ENCODE results near the gene LITAFD.
A peak's percentile ranks its signal among the peaks of the same experiment; 100 is the strongest.

LITAFD gene

GRCh38 chr16:8885674-8886592 is 3.8 kb downstream of the LITAFD start:
- H3K14ac ChIP-seq (ENCODE audit: low read length): peak overlapping the region; percentile 2
- H3K4me1 ChIP-seq (ENCODE audit: control insufficient read depth in 2 of 2, insufficient read depth in 1 of 2, low read depth in 1 of 2, low read length in 2 of 2): peaks cover 3 to 15% of the 10 kb centered on the region in 2 donors
- H2AFZ ChIP-seq (ENCODE audit: low read length): no peak overlapping the region
- peak overlapping the region; percentile 52 for H3K18ac ChIP-seq (ENCODE audit: low read length)
- H3K4me3 ChIP-seq (ENCODE audit: low read length in 2 of 2): no peak overlapping the region
- no peak overlapping the region for H4K91ac ChIP-seq (ENCODE audit: low read depth, low read length, poor library complexity)
- peaks cover 16 to 38% of the 10 kb centered on the region in 2 donors for H3K36me3 ChIP-seq (replicated peaks in 1 of 2; ENCODE audit: control insufficient read depth in 2 of 2, insufficient read depth in 2 of 2, low read length in 2 of 2)
- no peak overlapping the region for H4K8ac ChIP-seq (ENCODE audit: low read depth, low read length)
- peak overlapping the region; percentile 81 for H2AK5ac ChIP-seq (ENCODE audit: low read depth, low read length)
- WGBS, 2 donors (ENCODE audit: extremely low coverage in 2 of 2, insufficient read length in 2 of 2, insufficient replicate concordance in 1 of 2): no CpG with 5 or more reads among the region's 20 CpGs
- peak overlapping the region; percentile 24 for H3K4me2 ChIP-seq (ENCODE audit: insufficient read depth, low read length, poor library complexity, severe bottlenecking)
- peak overlapping the region; percentile 75 for H2BK5ac ChIP-seq (ENCODE audit: low read length)
- H3K4ac ChIP-seq (ENCODE audit: low read length): no peak overlapping the region
- H2BK120ac ChIP-seq (ENCODE audit: low read depth, low read length): no peak overlapping the region
- H2BK12ac ChIP-seq (ENCODE audit: low read length): no peak overlapping the region
- H2BK15ac ChIP-seq (ENCODE audit: low read length): peak overlapping the region; percentile 58
- H3K27ac ChIP-seq (replicated peaks; ENCODE audit: low read length): peak overlapping the region; percentile 7
- peak overlapping the region; percentile 94 for H3K23ac ChIP-seq (ENCODE audit: low read depth, low read length, poor library complexity)
- peaks cover 1% of the 10 kb centered on the region for H3K79me1 ChIP-seq (ENCODE audit: low read depth, low read length)
- peak overlapping the region; percentile 81 for H3K9ac ChIP-seq (ENCODE audit: low read depth, low read length, poor library complexity)
- H3K27me3 ChIP-seq (ENCODE audit: control insufficient read depth in 3 of 3, insufficient read depth in 3 of 3, low read depth in 1 of 3, low read length in 3 of 3): no peaks in the 10 kb centered on the region
- no peak for DNase-seq (ENCODE audit: low spot score)
- peaks cover 0 to 4% of the 10 kb centered on the region in 2 donors for H3K9me3 ChIP-seq (replicated peaks in 1 of 2; ENCODE audit: control insufficient read depth in 2 of 2, insufficient read depth in 1 of 2, low read depth in 1 of 2, low read length in 2 of 2)

- peak overlapping the region; percentile 11 for H2BK5ac ChIP-seq (ENCODE audit: low read length)
- peak overlapping the region; percentile 65 for H4K8ac ChIP-seq (ENCODE audit: low read depth, low read length)
- peaks cover 24 to 47% of the 10 kb centered on the region in 2 donors for H3K36me3 ChIP-seq (replicated peaks in 1 of 2; ENCODE audit: control insufficient read depth in 2 of 2, insufficient read depth in 2 of 2, low read length in 2 of 2)
- H3K4me1 ChIP-seq (ENCODE audit: control insufficient read depth in 2 of 2, insufficient read depth in 1 of 2, low read depth in 1 of 2, low read length in 2 of 2): peaks cover 3 to 17% of the 10 kb centered on the region in 2 donors
- no peak overlapping the region for H2AK5ac ChIP-seq (ENCODE audit: low read depth, low read length)
- no peak overlapping the region for H3K9ac ChIP-seq (ENCODE audit: low read depth, low read length, poor library complexity)
- peak overlapping the region; percentile 76 for H3K14ac ChIP-seq (ENCODE audit: low read length)
- H3K18ac ChIP-seq (ENCODE audit: low read length): peak overlapping the region; percentile 41
- no peak overlapping the region for H3K4ac ChIP-seq (ENCODE audit: low read length)
- H3K9me3 ChIP-seq (replicated peaks in 1 of 2; ENCODE audit: control insufficient read depth in 2 of 2, insufficient read depth in 1 of 2, low read depth in 1 of 2, low read length in 2 of 2): peaks cover 0 to 4% of the 10 kb centered on the region in 2 donors
- no peak overlapping the region for H2AFZ ChIP-seq (ENCODE audit: low read length)
- no peak overlapping the region for H4K91ac ChIP-seq (ENCODE audit: low read depth, low read length, poor library complexity)
- H3K4me2 ChIP-seq (ENCODE audit: insufficient read depth, low read length, poor library complexity, severe bottlenecking): no peak overlapping the region
- no CpG with 5 or more reads among the region's 19 CpGs for WGBS, 2 donors (ENCODE audit: extremely low coverage in 2 of 2, insufficient read length in 2 of 2, insufficient replicate concordance in 1 of 2)
- H2BK120ac ChIP-seq (ENCODE audit: low read depth, low read length): no peak overlapping the region
- H3K27me3 ChIP-seq (ENCODE audit: control insufficient read depth in 3 of 3, insufficient read depth in 3 of 3, low read depth in 1 of 3, low read length in 3 of 3): no peaks in the 10 kb centered on the region
- H2BK15ac ChIP-seq (ENCODE audit: low read length): no peak overlapping the region
- H2BK12ac ChIP-seq (ENCODE audit: low read length): no peak overlapping the region
- H3K4me3 ChIP-seq (ENCODE audit: low read length in 2 of 2): peak overlapping the region in 1 of 2 donors; percentile 7
- peak overlapping the region; percentile 60 for H3K23ac ChIP-seq (ENCODE audit: low read depth, low read length, poor library complexity)
- H3K79me1 ChIP-seq (ENCODE audit: low read depth, low read length): peaks cover 1% of the 10 kb centered on the region
- no peak for DNase-seq (ENCODE audit: low spot score)
- H3K27ac ChIP-seq (replicated peaks; ENCODE audit: low read length): no peak overlapping the region
Measured at GRCh38 chr16:8886593-8887430, 4.7 kb downstream of the LITAFD start.

- no peak overlapping the region for H2BK12ac ChIP-seq (ENCODE audit: low read length)
- no peak overlapping the region for H2AFZ ChIP-seq (ENCODE audit: low read length)
- peak overlapping the region in 1 of 2 donors; percentile 7 for H3K4me3 ChIP-seq (ENCODE audit: low read length in 2 of 2)
- peaks cover 26 to 53% of the 10 kb centered on the region in 2 donors for H3K36me3 ChIP-seq (replicated peaks in 1 of 2; ENCODE audit: control insufficient read depth in 2 of 2, insufficient read depth in 2 of 2, low read length in 2 of 2)
- H3K23ac ChIP-seq (ENCODE audit: low read depth, low read length, poor library complexity): peak overlapping the region; percentile 60
- no peak overlapping the region for H3K4ac ChIP-seq (ENCODE audit: low read length)
- H2BK15ac ChIP-seq (ENCODE audit: low read length): no peak overlapping the region
- no peak overlapping the region for H4K91ac ChIP-seq (ENCODE audit: low read depth, low read length, poor library complexity)
- H3K4me1 ChIP-seq (ENCODE audit: control insufficient read depth in 2 of 2, insufficient read depth in 1 of 2, low read depth in 1 of 2, low read length in 2 of 2): peaks cover 5 to 21% of the 10 kb centered on the region in 2 donors
- no peak for DNase-seq (ENCODE audit: low spot score)
- peak overlapping the region; percentile 11 for H2BK5ac ChIP-seq (ENCODE audit: low read length)
- H3K79me1 ChIP-seq (ENCODE audit: low read depth, low read length): peaks cover 1% of the 10 kb centered on the region
- H3K9me3 ChIP-seq (replicated peaks in 1 of 2; ENCODE audit: control insufficient read depth in 2 of 2, insufficient read depth in 1 of 2, low read depth in 1 of 2, low read length in 2 of 2): peaks cover 0 to 4% of the 10 kb centered on the region in 2 donors
- H3K18ac ChIP-seq (ENCODE audit: low read length): no peak overlapping the region
- no peak overlapping the region for H3K4me2 ChIP-seq (ENCODE audit: insufficient read depth, low read length, poor library complexity, severe bottlenecking)
- no peak overlapping the region for H3K27ac ChIP-seq (replicated peaks; ENCODE audit: low read length)
- H3K14ac ChIP-seq (ENCODE audit: low read length): peak overlapping the region; percentile 76
- H3K9ac ChIP-seq (ENCODE audit: low read depth, low read length, poor library complexity): no peak overlapping the region
- H2AK5ac ChIP-seq (ENCODE audit: low read depth, low read length): no peak overlapping the region
- H4K8ac ChIP-seq (ENCODE audit: low read depth, low read length): no peak overlapping the region
- no peak overlapping the region for H2BK120ac ChIP-seq (ENCODE audit: low read depth, low read length)
- WGBS, 2 donors (ENCODE audit: extremely low coverage in 2 of 2, insufficient read length in 2 of 2, insufficient replicate concordance in 1 of 2): no CpG with 5 or more reads among the region's 6 CpGs
- no peaks in the 10 kb centered on the region for H3K27me3 ChIP-seq (ENCODE audit: control insufficient read depth in 3 of 3, insufficient read depth in 3 of 3, low read depth in 1 of 3, low read length in 3 of 3)
Measured at GRCh38 chr16:8887431-8887765, 5.2 kb downstream of the LITAFD start.

All from neuronal stem cell (in vitro differentiated cells).